ENCODE data around the gene SMAD2.

The SMAD2 gene

GRCh38 chr18:47917923-47918610 lies 12.4 kb downstream of the SMAD2 start:
- Mint-ChIP-seq H3K27ac (peak overlapping the region; percentile 99), H3K4me3 (peak overlapping the region; percentile 82), H3K36me3 (peaks cover 12% of the 10 kb centered on the region), H3K27me3 (no peaks in the 10 kb centered on the region), H3K9me3 (ENCODE audit: low read depth) (no peaks in the 10 kb centered on the region), H3K4me1 (ENCODE audit: low read depth) (peaks cover 94% of the 10 kb centered on the region)

- peak overlapping the region; percentile 85 for H3K27ac Mint-ChIP-seq
- peaks cover 12% of the 10 kb centered on the region for H3K36me3 Mint-ChIP-seq
- H3K4me3 Mint-ChIP-seq: peak overlapping the region; percentile 8
- H3K9me3 Mint-ChIP-seq (ENCODE audit: low read depth): no peaks in the 10 kb centered on the region
- H3K27me3 Mint-ChIP-seq: no peaks in the 10 kb centered on the region
- peaks cover 96% of the 10 kb centered on the region for H3K4me1 Mint-ChIP-seq (ENCODE audit: low read depth)
Observed at GRCh38 chr18:47915930-47916329, 14.5 kb downstream of the SMAD2 start.

GRCh38 chr18:47915229-47915628 lies 15.2 kb downstream of the SMAD2 start:
- H3K4me3 Mint-ChIP-seq: peak overlapping the region; percentile 8

GRCh38 chr18:47912794-47913585 lies 17.5 kb downstream of the SMAD2 start:
- peak overlapping the region; percentile 61 for H3K4me3 Mint-ChIP-seq
- H3K4me1 Mint-ChIP-seq (ENCODE audit: low read depth): peaks cover 95% of the 10 kb centered on the region
- H3K9me3 Mint-ChIP-seq (ENCODE audit: low read depth): no peaks in the 10 kb centered on the region
- no peaks in the 10 kb centered on the region for H3K27me3 Mint-ChIP-seq
- peaks cover 15% of the 10 kb centered on the region for H3K36me3 Mint-ChIP-seq
- peak overlapping the region; percentile 85 for H3K27ac Mint-ChIP-seq

More at GRCh38 chr18:47915229-47915628, 15.2 kb downstream of the SMAD2 start:
- peaks cover 94% of the 10 kb centered on the region for H3K4me1 Mint-ChIP-seq (ENCODE audit: low read depth)
- H3K9me3 Mint-ChIP-seq (ENCODE audit: low read depth): no peaks in the 10 kb centered on the region
- H3K27ac Mint-ChIP-seq: peak overlapping the region; percentile 85
- no peaks in the 10 kb centered on the region for H3K27me3 Mint-ChIP-seq
- H3K36me3 Mint-ChIP-seq: peaks cover 14% of the 10 kb centered on the region

GRCh38 chr18:47912343-47912742 lies 18.1 kb downstream of the SMAD2 start:
- Mint-ChIP-seq H3K36me3 (peaks cover 13% of the 10 kb centered on the region), H3K9me3 (ENCODE audit: low read depth) (no peaks in the 10 kb centered on the region), H3K27ac (peak overlapping the region; percentile 85), H3K4me1 (ENCODE audit: low read depth) (peaks cover 95% of the 10 kb centered on the region), H3K27me3 (no peaks in the 10 kb centered on the region), H3K4me3 (peak overlapping the region; percentile 61)

- H3K27ac Mint-ChIP-seq: peak overlapping the region; percentile 85
- H3K9me3 Mint-ChIP-seq (ENCODE audit: low read depth): no peaks in the 10 kb centered on the region
- peaks cover 15% of the 10 kb centered on the region for H3K36me3 Mint-ChIP-seq
- no peaks in the 10 kb centered on the region for H3K27me3 Mint-ChIP-seq
- peak overlapping the region; percentile 61 for H3K4me3 Mint-ChIP-seq
- H3K4me1 Mint-ChIP-seq (ENCODE audit: low read depth): peaks cover 95% of the 10 kb centered on the region
Observed at GRCh38 chr18:47911877-47912276, 18.6 kb downstream of the SMAD2 start.

GRCh38 chr18:47909484-47909883 lies 21.0 kb downstream of the SMAD2 start:
- Mint-ChIP-seq H3K27ac (peak overlapping the region; percentile 85), H3K9me3 (ENCODE audit: low read depth) (peaks cover 6% of the 10 kb centered on the region), H3K27me3 (no peaks in the 10 kb centered on the region), H3K4me1 (ENCODE audit: low read depth) (peaks cover 89% of the 10 kb centered on the region), H3K4me3 (no peak overlapping the region), H3K36me3 (peaks cover 36% of the 10 kb centered on the region)

- peaks cover 89% of the 10 kb centered on the region for H3K4me1 Mint-ChIP-seq (ENCODE audit: low read depth)
- H3K9me3 Mint-ChIP-seq (ENCODE audit: low read depth): peaks cover 6% of the 10 kb centered on the region
- H3K27ac Mint-ChIP-seq: peak overlapping the region; percentile 55
- H3K27me3 Mint-ChIP-seq: no peaks in the 10 kb centered on the region
- peaks cover 40% of the 10 kb centered on the region for H3K36me3 Mint-ChIP-seq
- H3K4me3 Mint-ChIP-seq: no peak overlapping the region
Observed at GRCh38 chr18:47908592-47908991, 21.9 kb downstream of the SMAD2 start.

- H3K9me3 Mint-ChIP-seq (ENCODE audit: low read depth): peaks cover 6% of the 10 kb centered on the region
- peak overlapping the region; percentile 3 for H3K4me3 Mint-ChIP-seq
- H3K4me1 Mint-ChIP-seq (ENCODE audit: low read depth): peaks cover 89% of the 10 kb centered on the region
- H3K27ac Mint-ChIP-seq: peak overlapping the region; percentile 55
- H3K36me3 Mint-ChIP-seq: peaks cover 55% of the 10 kb centered on the region
- no peaks in the 10 kb centered on the region for H3K27me3 Mint-ChIP-seq
Observed at GRCh38 chr18:47906408-47906807, 24.1 kb downstream of the SMAD2 start.

GRCh38 chr18:47903809-47904208 lies 26.6 kb downstream of the SMAD2 start:
- H3K36me3 Mint-ChIP-seq: peaks cover 47% of the 10 kb centered on the region
- H3K9me3 Mint-ChIP-seq (ENCODE audit: low read depth): peaks cover 6% of the 10 kb centered on the region
- H3K4me3 Mint-ChIP-seq: peak overlapping the region; percentile 14
- no peaks in the 10 kb centered on the region for H3K27me3 Mint-ChIP-seq
- peaks cover 90% of the 10 kb centered on the region for H3K4me1 Mint-ChIP-seq (ENCODE audit: low read depth)
- H3K27ac Mint-ChIP-seq: peak overlapping the region; percentile 90

- H3K9me3 Mint-ChIP-seq (ENCODE audit: low read depth): peaks cover 6% of the 10 kb centered on the region
- H3K27ac Mint-ChIP-seq: peak overlapping the region; percentile 90
- peaks cover 89% of the 10 kb centered on the region for H3K4me1 Mint-ChIP-seq (ENCODE audit: low read depth)
- H3K27me3 Mint-ChIP-seq: no peaks in the 10 kb centered on the region
- peaks cover 44% of the 10 kb centered on the region for H3K36me3 Mint-ChIP-seq
- H3K4me3 Mint-ChIP-seq: peak overlapping the region; percentile 62
Observed at GRCh38 chr18:47901624-47902362, 28.7 kb downstream of the SMAD2 start.

- Mint-ChIP-seq H3K9me3 (ENCODE audit: low read depth) (no peaks in the 10 kb centered on the region), H3K27ac (peak overlapping the region; percentile 62), H3K4me3 (no peak overlapping the region), H3K27me3 (no peaks in the 10 kb centered on the region), H3K36me3 (peaks cover 35% of the 10 kb centered on the region), H3K4me1 (ENCODE audit: low read depth) (peaks cover 95% of the 10 kb centered on the region)
Observed at GRCh38 chr18:47899107-47899840, 31.2 kb downstream of the SMAD2 start.

GRCh38 chr18:47898696-47899095 lies 31.8 kb downstream of the SMAD2 start:
- Mint-ChIP-seq H3K27me3 (no peaks in the 10 kb centered on the region), H3K4me3 (no peak overlapping the region), H3K4me1 (ENCODE audit: low read depth) (peaks cover 95% of the 10 kb centered on the region), H3K9me3 (ENCODE audit: low read depth) (no peaks in the 10 kb centered on the region), H3K36me3 (peaks cover 31% of the 10 kb centered on the region), H3K27ac (peak overlapping the region; percentile 62)

GRCh38 chr18:47898055-47898454 lies 32.4 kb downstream of the SMAD2 start:
- H3K4me3 Mint-ChIP-seq: no peak overlapping the region
- H3K27ac Mint-ChIP-seq: no peak overlapping the region
- no peaks in the 10 kb centered on the region for H3K9me3 Mint-ChIP-seq (ENCODE audit: low read depth)
- peaks cover 25% of the 10 kb centered on the region for H3K36me3 Mint-ChIP-seq
- H3K4me1 Mint-ChIP-seq (ENCODE audit: low read depth): peaks cover 92% of the 10 kb centered on the region
- no peaks in the 10 kb centered on the region for H3K27me3 Mint-ChIP-seq

Measured in activated naive CD8-positive, alpha-beta T cell (primary cell).